A549 (cell line): ENCODE measurements around the gene TSACC.

ENCODE experiments used
- E2F6 ChIP-seq: IDR thresholded peaks from 2 replicates; pipeline ENCODE4 v1.6.1; 2012; ENCODE audit warnings: low read depth, borderline replicate concordance
- HDAC2 ChIP-seq: fragments of 200-600 bp; sonication (generic); IDR thresholded peaks from 2 replicates; pipeline ENCODE4 v1.6.1; 2016
- RAD21 ChIP-seq, 2 experiments: fragments of >200 bp in 1 of 2; sonication (Bioruptor Twin) in 1 of 2; formaldehyde crosslinking in 1 of 2; IDR thresholded peaks in 1 of 2; conservative IDR thresholded peaks in 1 of 2; 2 replicates in 1 of 2; 3 replicates in 1 of 2; pipeline ENCODE4 v1.6.1; 2012 to 2018; ENCODE audit warnings: inconsistent platforms in 1 of 2

- TF ChIP-seq RAD21 (conservative IDR thresholded peaks at IDR 0.05 in 1 of 2, IDR thresholded peaks at IDR 0.05 in 1 of 2) (no peak), E2F6 (no peak), HDAC2 (no peak)
These were observed 37.8 kb downstream of the TSACC start for GRCh38 chr1:156376146-156376545.
